ENCODE data around the gene FAM118B.
"Not testable (repeated sequence)": the region's sequence is repeated elsewhere in the genome, so short reads cannot be mapped to it uniquely, and the experiment has no call there.

The FAM118B gene

DNA sequence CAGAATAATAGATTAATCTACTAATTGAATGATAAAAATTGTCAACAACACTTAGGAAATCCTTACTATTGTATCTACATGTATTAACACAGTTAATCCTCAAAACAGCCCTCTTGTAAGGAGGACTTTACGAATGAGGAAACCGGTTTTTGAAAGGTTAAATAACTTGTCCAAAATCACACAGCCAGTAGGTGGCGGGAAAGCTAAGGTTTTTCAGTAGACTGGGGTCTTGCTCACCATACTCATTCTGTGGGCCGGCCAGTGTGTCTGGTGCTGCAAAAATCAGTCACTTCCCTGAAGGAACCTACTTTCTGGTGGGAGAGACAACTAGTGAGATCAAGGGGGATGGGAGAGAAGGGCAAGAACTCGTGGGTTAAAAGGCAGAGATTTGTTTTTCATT is 96.1 kb downstream of the FAM118B start:
- Histone ChIP-seq H3K4me1 (ENCODE audit: control insufficient read depth in 2 of 2, insufficient read depth in 2 of 2, low read length in 2 of 2) (peaks cover 7 to 22% of the 10 kb centered on the region in 2 donors), H3K4me3 (ENCODE audit: low read length in 2 of 2) (no peak overlapping the region), H3K27ac (ENCODE audit: low read depth in 2 of 2, low read length in 2 of 2) (no peak overlapping the region), H3K36me3 (ENCODE audit: control insufficient read depth in 2 of 2, insufficient read depth in 2 of 2, low read length in 2 of 2) (peaks cover 3 to 4% of the 10 kb centered on the region in 2 donors), H3K9ac (ENCODE audit: low read depth in 1 of 2, low read length in 2 of 2) (no peak overlapping the region), H3K27me3 (ENCODE audit: control insufficient read depth in 2 of 2, insufficient read depth in 2 of 2, low read length in 2 of 2) (no peaks in the 10 kb centered on the region), H3K9me3 (ENCODE audit: control insufficient read depth in 2 of 2, low read length in 2 of 2) (no peaks in the 10 kb centered on the region)

DNA sequence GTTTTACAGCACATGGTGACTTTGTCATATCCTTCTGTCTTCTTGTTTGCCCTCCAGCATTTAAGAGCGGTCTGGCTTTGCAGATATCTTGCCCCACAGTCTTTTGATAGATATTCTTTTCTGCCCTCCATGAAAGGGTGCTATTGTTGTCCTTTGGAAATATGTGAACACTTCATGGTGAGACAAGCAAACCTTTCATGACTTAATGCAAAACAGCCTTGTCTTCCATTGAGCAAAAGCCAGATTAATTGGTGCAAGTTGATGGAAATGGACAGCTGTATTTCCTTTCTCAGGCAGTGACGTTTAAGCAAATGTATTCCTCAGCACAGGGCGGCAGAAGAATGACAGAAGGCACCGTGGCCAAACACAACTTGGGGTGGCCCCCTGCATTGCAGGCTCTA is 96.7 kb downstream of the FAM118B start:
- H3K27me3 ChIP-seq (ENCODE audit: control insufficient read depth in 2 of 2, insufficient read depth in 2 of 2, low read length in 2 of 2) = no peaks in the 10 kb centered on the region
- no peak overlapping the region for H3K27ac ChIP-seq (ENCODE audit: low read depth in 2 of 2, low read length in 2 of 2)
- H3K9ac ChIP-seq (ENCODE audit: low read depth in 1 of 2, low read length in 2 of 2) = no peak overlapping the region
- H3K9me3 ChIP-seq (ENCODE audit: control insufficient read depth in 2 of 2, low read length in 2 of 2) = no peaks in the 10 kb centered on the region
- peaks cover 13 to 23% of the 10 kb centered on the region in 2 donors for H3K4me1 ChIP-seq (ENCODE audit: control insufficient read depth in 2 of 2, insufficient read depth in 2 of 2, low read length in 2 of 2)
- H3K4me3 ChIP-seq (ENCODE audit: low read length in 2 of 2) = no peak overlapping the region
- H3K36me3 ChIP-seq (ENCODE audit: control insufficient read depth in 2 of 2, insufficient read depth in 2 of 2, low read length in 2 of 2) = peaks cover 3 to 4% of the 10 kb centered on the region in 2 donors

GRCh38 chr11:126308771-126309170 is 97.2 kb downstream of the FAM118B start:
- H3K4me3 ChIP-seq (ENCODE audit: low read length in 2 of 2); H3K36me3 ChIP-seq (ENCODE audit: control insufficient read depth in 2 of 2, insufficient read depth in 2 of 2, low read length in 2 of 2); H3K9me3 ChIP-seq (ENCODE audit: control insufficient read depth in 2 of 2, low read length in 2 of 2); H3K27me3 ChIP-seq (ENCODE audit: control insufficient read depth in 2 of 2, insufficient read depth in 2 of 2, low read length in 2 of 2); H3K27ac ChIP-seq (ENCODE audit: low read depth in 2 of 2, low read length in 2 of 2); H3K9ac ChIP-seq (ENCODE audit: low read depth in 1 of 2, low read length in 2 of 2): not testable (repeated sequence)
- peaks cover 15 to 18% of the 10 kb centered on the region in 2 donors for H3K4me1 ChIP-seq (ENCODE audit: control insufficient read depth in 2 of 2, insufficient read depth in 2 of 2, low read length in 2 of 2)

DNA sequence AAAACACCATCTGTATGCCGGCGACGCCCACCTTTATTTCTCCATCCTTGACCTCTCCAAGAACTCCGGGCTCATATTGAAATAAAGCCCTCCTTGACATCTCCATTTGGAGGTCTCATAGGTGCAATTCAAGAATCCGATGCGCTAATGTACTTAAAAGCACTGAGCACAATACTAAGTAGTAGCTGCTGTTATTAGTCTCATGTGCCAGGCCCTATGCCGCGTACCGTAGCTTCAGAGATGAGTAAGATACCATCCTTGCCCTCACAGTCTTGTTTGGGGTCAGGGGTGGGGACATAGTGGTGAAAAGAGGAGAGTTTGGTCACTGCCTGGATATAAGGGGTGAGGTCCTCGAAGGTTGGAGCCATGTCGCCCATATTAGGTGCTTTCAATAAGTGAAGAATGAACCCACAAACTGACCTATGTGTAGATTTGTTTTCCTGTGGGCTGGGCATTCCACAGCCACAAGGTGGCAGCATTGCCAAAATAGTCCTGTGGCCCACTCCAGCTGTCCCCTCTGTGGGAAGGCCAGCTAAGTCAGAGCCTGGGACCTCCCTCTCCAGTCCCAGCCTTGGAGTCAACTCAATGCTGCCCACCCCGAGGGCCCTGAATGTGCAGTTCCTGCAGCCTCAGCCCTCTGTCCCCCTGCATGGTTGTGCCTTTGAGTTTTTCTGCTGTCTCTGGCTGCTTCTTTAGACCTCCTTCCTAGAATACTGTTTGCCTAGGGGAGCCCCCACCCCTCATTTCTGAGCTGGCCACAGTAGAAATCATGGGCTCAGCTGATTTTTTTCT is 98.8 kb downstream of the FAM118B start:
- peaks cover 3 to 4% of the 10 kb centered on the region in 2 donors for H3K36me3 ChIP-seq (ENCODE audit: control insufficient read depth in 2 of 2, insufficient read depth in 2 of 2, low read length in 2 of 2)
- no peak overlapping the region for H3K4me3 ChIP-seq (ENCODE audit: low read length in 2 of 2)
- no peaks in the 10 kb centered on the region for H3K27me3 ChIP-seq (ENCODE audit: control insufficient read depth in 2 of 2, insufficient read depth in 2 of 2, low read length in 2 of 2)
- H3K27ac ChIP-seq (ENCODE audit: low read depth in 2 of 2, low read length in 2 of 2) = no peak overlapping the region
- H3K9me3 ChIP-seq (ENCODE audit: control insufficient read depth in 2 of 2, low read length in 2 of 2) = no peaks in the 10 kb centered on the region
- H3K4me1 ChIP-seq (ENCODE audit: control insufficient read depth in 2 of 2, insufficient read depth in 2 of 2, low read length in 2 of 2) = peaks cover 13 to 15% of the 10 kb centered on the region in 2 donors
- H3K9ac ChIP-seq (ENCODE audit: low read depth in 1 of 2, low read length in 2 of 2) = no peak overlapping the region

GRCh38 chr11:126310992-126311310 is 99.4 kb downstream of the FAM118B start:
- Histone ChIP-seq H3K9me3 (ENCODE audit: control insufficient read depth in 2 of 2, low read length in 2 of 2) (no peaks in the 10 kb centered on the region), H3K4me1 (ENCODE audit: control insufficient read depth in 2 of 2, insufficient read depth in 2 of 2, low read length in 2 of 2) (peaks cover 13 to 15% of the 10 kb centered on the region in 2 donors), H3K9ac (ENCODE audit: low read depth in 1 of 2, low read length in 2 of 2) (no peak overlapping the region), H3K4me3 (ENCODE audit: low read length in 2 of 2) (no peak overlapping the region), H3K27ac (ENCODE audit: low read depth in 2 of 2, low read length in 2 of 2) (no peak overlapping the region), H3K36me3 (ENCODE audit: control insufficient read depth in 2 of 2, insufficient read depth in 2 of 2, low read length in 2 of 2) (peaks cover 3 to 4% of the 10 kb centered on the region in 2 donors), H3K27me3 (ENCODE audit: control insufficient read depth in 2 of 2, insufficient read depth in 2 of 2, low read length in 2 of 2) (no peaks in the 10 kb centered on the region)

GRCh38 chr11:126311401-126312291 is 100.1 kb downstream of the FAM118B start:
- peaks cover 1 to 3% of the 10 kb centered on the region in 2 donors for H3K36me3 ChIP-seq (ENCODE audit: control insufficient read depth in 2 of 2, insufficient read depth in 2 of 2, low read length in 2 of 2)
- no peaks in the 10 kb centered on the region for H3K27me3 ChIP-seq (ENCODE audit: control insufficient read depth in 2 of 2, insufficient read depth in 2 of 2, low read length in 2 of 2)
- peaks cover 13 to 15% of the 10 kb centered on the region in 2 donors for H3K4me1 ChIP-seq (ENCODE audit: control insufficient read depth in 2 of 2, insufficient read depth in 2 of 2, low read length in 2 of 2)
- H3K4me3 ChIP-seq (ENCODE audit: low read length in 2 of 2) = no peak overlapping the region
- H3K9ac ChIP-seq (ENCODE audit: low read depth in 1 of 2, low read length in 2 of 2) = no peak overlapping the region
- H3K9me3 ChIP-seq (ENCODE audit: control insufficient read depth in 2 of 2, low read length in 2 of 2) = no peaks in the 10 kb centered on the region
- H3K27ac ChIP-seq (ENCODE audit: low read depth in 2 of 2, low read length in 2 of 2) = peak overlapping the region in 1 of 2 donors; percentile 0

Data from mucosa of rectum (tissue), 2 donors.